A549 (cell line): ENCODE data around the gene CD68. TPM values are rescaled to one million over a fixed set of nuclear protein-coding genes. Genes with fewer than 3 reads are reported as not detected.

ENCODE experiments used
- ATAC-seq, 2 experiments: fragments of 200-7000 bp in 1 of 2; fragments of >200 bp in 1 of 2; cut with Nextera tagmentation in 1 of 2; cut with Tn5 transposase in 1 of 2; 3 replicates each; pipeline versions ENCODE4 v1.8.0 to v1.9.1; 2018 to 2020; ENCODE audit warnings: mild to moderate bottlenecking in 1 of 2, moderate library complexity in 1 of 2
- CTCF ChIA-PET: fragments of 300-600 bp; sonication (Branson Sonifier 250); formaldehyde crosslinking; extraction: SDS; loops from one replicate; lab custom pipeline; 2021; ENCODE audit warnings: antibody characterized with exemption, inconsistent platforms; lab: Yijun Ruan, JAX
- POLR2A ChIA-PET: fragments of 350-600 bp; formaldehyde crosslinking; extraction: SDS; loops from one replicate; lab custom pipeline; 2021; ENCODE audit warnings: antibody characterized with exemption, inconsistent platforms; lab: Yijun Ruan, JAX
- DNase-seq, 2 experiments: peaks; one replicate each; pipeline versions ENCODE4 v3.0.0 to v3.0.0-alpha.2; 2011 to 2016; ENCODE audit warnings: low read depth in 1 of 2, low spot score in 1 of 2
- FAIRE-seq: peaks from 2 replicates; lab custom pipeline; 2011; peaks lifted over from hg19 to GRCh38; lab: Jason Lieb, UNC
- H3K27ac ChIP-seq, 2 experiments: fragments of >200 bp; sonication (Bioruptor Twin); formaldehyde crosslinking; 3 replicates each; pipeline ENCODE4 v1.5.1; 2016 to 2017
- H3K4me1 ChIP-seq: fragments of >200 bp; sonication (Bioruptor Twin); formaldehyde crosslinking; 3 replicates; pipeline ENCODE4 v1.6.1; 2016
- H3K4me2 ChIP-seq: fragments of >200 bp; sonication (Bioruptor Twin); formaldehyde crosslinking; 3 replicates; pipeline ENCODE4 v1.6.1; 2016
- H3K4me3 ChIP-seq: fragments of >200 bp; sonication (Bioruptor Twin); formaldehyde crosslinking; 3 replicates; pipeline ENCODE4 v1.5.1; 2016
- H3K9me3 ChIP-seq: fragments of >200 bp; sonication (Bioruptor Twin); formaldehyde crosslinking; 3 replicates; pipeline ENCODE4 v1.6.1; 2016
- CBX8 ChIP-seq: fragments of 200-600 bp; sonication (generic); IDR thresholded peaks from 2 replicates; pipeline ENCODE4 v1.6.1; 2016
- CHD2 ChIP-seq: fragments of 150-350 bp; IDR thresholded peaks from 2 replicates; pipeline ENCODE4 v1.6.1; 2014; ENCODE audit warnings: low read length; ENCODE audit not compliant: partially characterized antibody
- EHMT2 ChIP-seq: fragments of 200-600 bp; sonication (generic); IDR thresholded peaks from 2 replicates; pipeline ENCODE4 v1.6.1; 2016; ENCODE audit warnings: antibody characterized with exemption, low read depth, mild to moderate bottlenecking, moderate library complexity
- ELK1 ChIP-seq: fragments of 150-350 bp; IDR thresholded peaks from 2 replicates; pipeline ENCODE4 v1.6.1; 2014; ENCODE audit warnings: low read depth, mild to moderate bottlenecking, low read length
- FOSB ChIP-seq: fragments of 250-450 bp; sonication (Bioruptor Pico); IDR thresholded peaks from 2 replicates; pipeline ENCODE4 v1.5.0; 2020; ENCODE audit warnings: mild to moderate bottlenecking, moderate library complexity
- GATA3 ChIP-seq: IDR thresholded peaks from 2 replicates; pipeline ENCODE4 v1.6.1; 2012; ENCODE audit warnings: borderline replicate concordance
- HDAC2 ChIP-seq: fragments of 200-600 bp; sonication (generic); IDR thresholded peaks from 2 replicates; pipeline ENCODE4 v1.6.1; 2016
- HES2 ChIP-seq: fragments of >200 bp; sonication (Bioruptor Twin); formaldehyde crosslinking; IDR thresholded peaks from 2 replicates; pipeline ENCODE4 v1.6.1; 2016
- HMGXB4 ChIP-seq: fragments of 250-450 bp; sonication (Bioruptor Pico); IDR thresholded peaks from 2 replicates; pipeline ENCODE4 v1.5.0; 2021; ENCODE audit warnings: mild to moderate bottlenecking, moderate library complexity, borderline replicate concordance
- JUN ChIP-seq, 2 experiments: fragments of >200 bp; sonication (Bioruptor Twin); formaldehyde crosslinking; IDR thresholded peaks; 2 replicates in 1 of 2; 3 replicates in 1 of 2; pipeline ENCODE4 v1.6.1; 2016 to 2017
- KDM5A ChIP-seq: fragments of 200-600 bp; sonication (generic); IDR thresholded peaks from 2 replicates; pipeline ENCODE4 v1.6.1; 2016; ENCODE audit warnings: antibody characterized with exemption, mild to moderate bottlenecking
- MYC ChIP-seq: IDR thresholded peaks from 2 replicates; pipeline ENCODE4 v1.6.1; 2012; ENCODE audit warnings: mild to moderate bottlenecking, inconsistent platforms, low read length, improper control_type of control experiment, borderline replicate concordance
- NFE2L2 ChIP-seq: fragments of 150-350 bp; conservative IDR thresholded peaks from 2 replicates; pipeline ENCODE4 v1.6.1; 2014; ENCODE audit warnings: low read length
- PBX3 ChIP-seq: IDR thresholded peaks from 2 replicates; pipeline ENCODE4 v1.6.1; 2012
- POLR2AphosphoS2 ChIP-seq: conservative IDR thresholded peaks from 2 replicates; pipeline ENCODE4 v1.6.1; 2012; ENCODE audit warnings: low read length, improper control_type of control experiment, inconsistent platforms
- RAD21 ChIP-seq, 2 experiments: fragments of >200 bp in 1 of 2; sonication (Bioruptor Twin) in 1 of 2; formaldehyde crosslinking in 1 of 2; IDR thresholded peaks in 1 of 2; conservative IDR thresholded peaks in 1 of 2; 2 replicates in 1 of 2; 3 replicates in 1 of 2; pipeline ENCODE4 v1.6.1; 2012 to 2018; ENCODE audit warnings: inconsistent platforms in 1 of 2
- REST ChIP-seq: fragments of 200-600 bp; sonication (generic); IDR thresholded peaks from 2 replicates; pipeline ENCODE4 v1.6.1; 2016; ENCODE audit warnings: antibody characterized with exemption, mild to moderate bottlenecking, moderate library complexity
- RFX5 ChIP-seq: fragments of 450-650 bp; IDR thresholded peaks from 2 replicates; pipeline ENCODE4 v1.7.1; 2014; ENCODE audit warnings: antibody characterized with exemption, mild to moderate bottlenecking, moderate library complexity
- TP53 ChIP-seq: fragments of 250-450 bp; sonication (Bioruptor Pico); IDR thresholded peaks from 2 replicates; pipeline ENCODE4 v1.5.0; 2021; ENCODE audit warnings: mild to moderate bottlenecking, moderate library complexity
- USF2 ChIP-seq: fragments of 450-650 bp; IDR thresholded peaks from 2 replicates; pipeline ENCODE4 v1.6.1; 2014; ENCODE audit warnings: antibody characterized with exemption
- ZC3H11A ChIP-seq: fragments of 450-650 bp; IDR thresholded peaks from 2 replicates; pipeline ENCODE4 v1.6.1; 2014; ENCODE audit warnings: antibody characterized with exemption, mild to moderate bottlenecking
- WGBS: methylation state at CpG from one replicate; pipeline ENCODE4 v1.1.6; 2017; ENCODE audit errors: missing lambda C conversion rate; 5-methylcytosine and 5-hydroxymethylcytosine counted together
- polyA plus RNA-seq, 4 experiments: library from polyadenylated mRNA; depleted of rRNA in 3 of 4; stranded (reverse); fragments of >200 nt; fragmentation: RNase III in 1 of 4; extraction: RNeasy Plus Mini Kit Qiagen cat#74134 plus additional on column Dnase treatment in 1 of 4; gene quantifications; 2 replicates in 3 of 4; 3 replicates in 1 of 4; pipeline ENCODE4 v1.2.3, GENCODE V29; 2011 to 2017

The CD68 gene
- polyA plus RNA-seq, 2 of the 4 experiments (the other 2 are of a cell fraction): 9.8 to 17.7 TPM

GRCh38 chr17:7579834-7580603, 581 bp downstream of the CD68 start:
- Histone ChIP-seq H3K4me3 (no peak overlapping the region), H3K9me3 (no peaks in the 10 kb centered on the region), H3K27ac (peak overlapping the region; percentile 64 to 79), H3K4me2 (peak overlapping the region; percentile 48), H3K4me1 (peaks cover 78% of the 10 kb centered on the region)
- 77% methylated on average over 10 of the region's 12 CpGs for WGBS
- TF ChIP-seq ELK1 (no peak), JUN (IDR thresholded peaks at IDR 0.05) (no peak), TP53 (CRISPR knock-in tag) (no peak), CHD2 (no peak), USF2 (no peak), NFE2L2 (no peak), GATA3 (no peak), RAD21 (conservative IDR thresholded peaks at IDR 0.05 in 1 of 2, IDR thresholded peaks at IDR 0.05 in 1 of 2) (no peak), ZC3H11A (no peak)
- DNase-seq: no peak
- CTCF ChIA-PET: interaction anchor here (0.7 to 12.1 kb wide), 9 partner anchors 10 to 255 kb away, joined by 3 to 184 read pairs (median 8); partner anchors contain the start of genes DNAH2, FXR2, SOX15 and TP53
- POLR2A ChIA-PET: interaction anchor here (0.6 to 2.9 kb wide), 10 partner anchors 10 to 110 kb away, joined by 3 to 30 read pairs (median 4); partner anchors contain the start of genes FXR2, POLR2A, SAT2 and SOX15
- no peak for FAIRE-seq
- peak; percentile 4 to 9 for ATAC-seq

- no peak for ATAC-seq
- peaks cover 69% of the 10 kb centered on the region for H3K4me1 ChIP-seq
- H3K27ac ChIP-seq: peak overlapping the region in 1 of 2 experiments; percentile 79; a peak in 3 of 6 replicates
- CTCF ChIA-PET: interaction anchor here (0.6 to 12.1 kb wide), 10 partner anchors 8 to 803 kb away, joined by 3 to 184 read pairs (median 6); partner anchors contain the start of genes DNAH2, FXR2, SOX15 and TP53
- 88% methylated on average over 23 of the region's 23 CpGs for WGBS
- no peak overlapping the region for H3K4me2 ChIP-seq
- FAIRE-seq: no peak
- POLR2A ChIA-PET: interaction anchor here (0.6 to 2.9 kb wide), 4 partner anchors 9 to 106 kb away, joined by 3 to 30 read pairs (median 10); partner anchors contain the start of genes SOX15, TP53 and WRAP53
- no peak overlapping the region for H3K4me3 ChIP-seq
- H3K9me3 ChIP-seq: no peaks in the 10 kb centered on the region
- TF ChIP-seq MYC (no peak), REST (no peak), HDAC2 (no peak), RFX5 (no peak), CBX8 (no peak), HES2 (no peak), GATA3 (no peak), HMGXB4 (CRISPR knock-in tag) (no peak), POLR2AphosphoS2 (no peak), EHMT2 (no peak), USF2 (no peak), FOSB (CRISPR knock-in tag) (no peak), KDM5A (no peak), PBX3 (no peak)
- no peak for DNase-seq
Observed at GRCh38 chr17:7580604-7581575, 1.5 kb downstream of the CD68 start.
